Activated T-helper 1 cell treated with anti-CD3 and anti-CD28 coated beads, Interleukin-2, amount 50 U/mL, for 16 hours (primary cell): ENCODE data around the gene MTA3.

Source experiments
- DNase-seq, 2 donors: peaks; one replicate each; pipeline ENCODE4 v3.0.0-alpha.2; 2020; ENCODE audit warnings: low read depth in 1 of 2, low spot score in 1 of 2

The MTA3 gene

DNA sequence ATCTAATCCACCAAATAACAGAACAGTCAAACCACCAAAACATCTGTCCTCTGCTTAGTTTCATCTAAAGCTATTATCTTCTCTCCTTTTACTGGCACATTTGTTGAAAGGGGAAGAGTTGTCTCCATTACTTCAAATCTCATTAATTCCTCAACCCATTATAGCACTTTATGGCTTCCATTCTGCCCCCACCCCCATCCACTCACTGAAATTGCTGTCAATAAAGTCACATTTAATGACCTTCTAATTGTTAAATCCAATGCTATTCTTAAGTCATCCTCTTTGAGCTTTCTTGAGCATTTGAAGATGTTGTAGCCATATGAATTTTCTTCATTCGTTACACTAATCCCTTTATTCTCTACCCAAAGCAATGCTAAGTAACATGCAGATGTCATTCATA lies 190.3 kb downstream of the MTA3 start:
- DNase-seq, result no peak

DNA sequence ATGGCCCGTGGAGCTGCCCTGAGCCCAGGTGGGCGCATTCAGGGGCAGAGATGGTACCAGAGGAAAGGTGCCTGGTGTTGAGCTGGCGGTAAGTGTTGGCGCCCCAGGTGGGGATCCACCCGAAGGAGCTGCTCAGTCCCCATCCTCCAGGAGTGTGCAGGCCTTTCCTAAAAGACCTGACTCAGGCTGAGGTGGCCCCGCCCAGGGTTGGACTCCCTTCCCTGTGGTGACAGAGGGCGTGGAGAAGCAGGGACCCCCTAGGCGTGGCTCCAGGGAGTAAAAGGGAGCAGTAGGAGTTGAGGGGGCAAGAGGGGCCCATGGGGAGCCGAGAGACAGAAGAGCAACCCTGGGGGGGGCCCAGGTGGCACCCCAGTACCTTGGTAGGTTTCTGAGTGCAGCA lies 193.1 kb downstream of the MTA3 start:
- DNase-seq, result no peak

DNA sequence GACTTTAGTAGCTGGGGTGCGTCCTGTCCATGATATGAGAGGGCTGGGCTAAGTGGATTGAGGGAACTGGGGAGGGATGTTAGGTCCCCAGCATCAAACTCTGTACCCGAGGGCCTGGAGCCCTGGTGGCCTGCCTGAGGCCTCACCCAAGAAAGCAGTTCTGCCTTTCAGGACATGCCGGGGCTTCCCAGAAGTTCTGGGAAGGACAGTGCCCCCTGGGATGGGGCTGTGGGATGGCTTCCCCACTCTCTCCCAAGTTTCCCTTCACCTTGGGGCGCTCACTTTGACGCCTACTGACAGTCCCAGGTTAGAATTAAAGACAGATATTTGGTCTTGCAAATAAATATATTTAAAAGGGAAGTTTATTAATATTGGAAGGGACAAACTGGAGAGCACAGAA lies 193.7 kb downstream of the MTA3 start:
- DNase-seq, result no peak

DNA sequence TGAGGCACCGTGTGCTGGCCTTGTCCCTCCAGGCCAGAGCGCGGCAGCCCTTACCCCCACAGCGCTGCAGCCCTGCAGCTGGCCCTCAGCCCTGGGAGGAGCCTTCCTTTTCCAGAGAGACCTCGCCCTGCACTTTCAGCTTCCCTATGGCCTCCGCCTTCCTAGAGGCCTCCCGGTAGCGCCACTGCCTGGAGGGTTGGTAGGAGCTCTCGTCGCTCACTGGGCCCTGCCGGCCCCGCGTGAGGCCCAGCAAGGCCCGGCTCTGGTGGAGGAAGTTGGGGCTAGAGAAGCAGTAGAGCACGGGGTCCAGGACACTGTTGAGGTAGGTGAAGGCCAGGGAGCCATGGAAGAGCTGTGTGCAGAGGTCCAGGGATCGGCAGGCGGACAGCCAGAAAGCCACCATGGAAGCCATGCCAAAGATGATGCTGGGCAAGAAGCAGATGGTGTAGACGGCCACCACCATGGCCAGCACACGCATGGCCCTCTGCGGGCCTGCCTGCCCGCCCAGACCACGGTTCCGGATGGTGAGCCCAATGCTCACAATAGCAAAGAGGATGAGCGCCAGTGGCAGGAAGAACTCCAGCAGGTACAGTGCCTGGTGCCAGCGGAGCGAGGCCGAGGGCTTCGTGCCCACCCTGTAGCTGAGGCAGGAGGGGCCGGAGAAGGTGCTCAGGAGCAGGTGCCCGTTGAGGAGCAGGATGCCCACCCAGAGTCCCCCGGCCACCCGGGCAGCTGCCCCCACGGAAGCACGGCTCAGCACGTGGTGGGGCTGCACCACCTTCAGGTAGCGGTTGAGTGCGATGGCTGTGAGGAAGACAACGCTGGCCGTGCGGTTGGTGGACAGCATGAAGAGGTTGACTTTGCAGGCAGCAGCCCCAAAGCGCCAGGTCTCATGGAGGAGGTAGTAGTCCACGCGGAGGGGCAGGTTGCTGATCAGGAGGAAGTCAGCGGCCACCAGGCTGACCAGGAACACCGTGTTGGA lies 194.7 kb downstream of the MTA3 start:
- DNase-seq, result no peak

DNA sequence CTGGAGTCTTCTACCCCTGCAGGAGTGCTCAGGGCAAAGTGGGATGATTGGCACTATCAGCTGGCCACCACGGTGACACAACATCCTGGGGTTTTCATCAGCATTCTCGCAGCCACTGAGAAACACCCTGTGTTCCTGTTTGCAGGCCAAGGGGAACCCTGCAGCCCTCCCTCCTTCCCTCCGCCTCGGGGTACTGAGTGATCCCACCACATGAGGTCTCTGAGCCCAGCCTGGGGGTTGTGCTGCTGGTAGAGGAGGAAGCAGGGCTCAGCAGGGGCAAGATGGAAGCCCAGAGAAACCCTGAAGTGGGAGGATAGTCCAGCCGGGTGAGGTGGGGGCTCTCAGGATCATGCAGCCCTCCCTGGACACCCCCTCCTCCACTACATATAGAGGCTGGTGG lies 195.7 kb downstream of the MTA3 start, which contains the start of gene OXER1:
TSS of gene OXER1 (minus strand) at position 40 of the 400 bp plus-strand sequence. CDS start 73 bp downstream, outside the sequence.
- no peak for DNase-seq

DNA sequence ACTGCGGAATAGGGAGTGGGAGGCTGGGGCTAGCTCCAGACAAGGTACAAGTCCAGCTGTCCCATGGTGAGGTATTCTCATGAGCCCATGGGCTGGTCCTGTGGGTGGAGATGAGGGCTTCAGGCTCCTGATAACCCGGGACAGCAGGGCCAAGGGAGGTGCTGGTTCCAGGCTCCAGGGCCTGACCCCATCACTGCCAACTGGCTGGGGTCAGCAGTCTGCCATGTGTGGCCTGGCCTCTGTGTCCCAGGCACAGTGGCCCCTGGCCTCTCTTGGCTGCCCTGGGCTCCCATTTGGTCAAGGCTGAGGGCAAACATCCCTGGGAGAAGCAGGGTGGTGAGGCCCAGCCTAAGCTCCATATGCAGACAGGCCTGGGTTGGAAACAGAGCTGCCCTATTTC lies 196.5 kb downstream of the MTA3 start:
- no peak for DNase-seq

DNA sequence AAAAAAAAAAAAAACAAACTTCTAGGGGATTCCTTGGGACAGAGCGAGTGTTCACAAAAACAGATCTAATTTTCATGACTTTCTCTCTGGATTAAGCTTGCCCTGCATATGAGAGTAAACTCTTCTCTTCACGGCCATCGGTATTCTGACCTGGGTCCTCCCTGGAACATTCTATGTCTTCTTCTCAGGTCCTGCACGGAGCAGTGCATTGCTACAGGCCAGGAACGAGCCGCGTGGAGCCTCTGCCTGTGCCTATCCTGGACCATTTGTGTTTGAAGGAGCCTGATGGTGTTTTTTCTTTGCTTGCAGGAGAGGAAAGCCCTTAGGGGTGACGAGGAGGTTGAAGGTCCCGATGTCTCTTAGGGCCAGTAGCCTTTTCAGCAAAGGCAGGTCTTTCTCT lies 197.3 kb downstream of the MTA3 start:
- no peak for DNase-seq

DNA sequence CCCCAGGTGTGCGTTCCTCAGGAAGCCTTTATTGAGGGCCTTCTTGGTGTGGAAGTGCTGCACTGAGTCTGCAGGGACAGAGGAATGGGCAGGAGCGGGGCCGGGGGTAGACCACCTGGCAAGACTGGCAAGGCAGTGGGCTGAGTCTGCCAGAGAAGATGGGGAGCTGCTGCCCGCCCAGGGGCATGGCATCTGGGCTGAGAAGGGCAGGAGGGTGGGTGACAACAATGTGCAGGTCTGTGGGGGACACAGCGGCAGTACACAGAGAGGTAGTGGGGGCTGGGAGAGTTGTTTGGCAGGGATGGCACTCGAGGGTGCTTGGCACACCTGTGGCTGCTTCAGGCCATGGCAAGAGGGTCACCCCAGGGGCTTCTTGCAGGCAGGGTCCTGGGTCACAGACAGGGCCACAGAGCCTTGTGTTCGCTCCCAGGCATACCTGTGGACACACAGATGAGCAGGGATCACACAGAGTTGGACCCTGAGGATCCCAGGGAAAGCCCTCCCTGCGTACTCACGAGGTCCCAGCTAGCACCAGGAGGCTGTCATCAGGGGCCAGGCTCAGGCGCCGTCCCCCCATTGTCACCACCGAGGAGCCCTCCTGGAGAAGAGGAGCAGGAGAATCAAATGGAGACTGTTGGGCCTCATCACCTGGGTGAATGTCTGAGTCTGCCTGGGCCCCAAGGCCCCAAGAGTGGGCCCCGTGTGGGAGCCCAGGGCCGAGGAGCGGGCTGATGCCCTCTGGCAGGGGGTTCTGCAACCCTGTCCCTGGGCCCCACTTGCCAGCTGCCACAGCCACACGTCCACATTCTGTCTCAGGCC lies 198.9 kb downstream of the MTA3 start:
- no peak for DNase-seq

DNA sequence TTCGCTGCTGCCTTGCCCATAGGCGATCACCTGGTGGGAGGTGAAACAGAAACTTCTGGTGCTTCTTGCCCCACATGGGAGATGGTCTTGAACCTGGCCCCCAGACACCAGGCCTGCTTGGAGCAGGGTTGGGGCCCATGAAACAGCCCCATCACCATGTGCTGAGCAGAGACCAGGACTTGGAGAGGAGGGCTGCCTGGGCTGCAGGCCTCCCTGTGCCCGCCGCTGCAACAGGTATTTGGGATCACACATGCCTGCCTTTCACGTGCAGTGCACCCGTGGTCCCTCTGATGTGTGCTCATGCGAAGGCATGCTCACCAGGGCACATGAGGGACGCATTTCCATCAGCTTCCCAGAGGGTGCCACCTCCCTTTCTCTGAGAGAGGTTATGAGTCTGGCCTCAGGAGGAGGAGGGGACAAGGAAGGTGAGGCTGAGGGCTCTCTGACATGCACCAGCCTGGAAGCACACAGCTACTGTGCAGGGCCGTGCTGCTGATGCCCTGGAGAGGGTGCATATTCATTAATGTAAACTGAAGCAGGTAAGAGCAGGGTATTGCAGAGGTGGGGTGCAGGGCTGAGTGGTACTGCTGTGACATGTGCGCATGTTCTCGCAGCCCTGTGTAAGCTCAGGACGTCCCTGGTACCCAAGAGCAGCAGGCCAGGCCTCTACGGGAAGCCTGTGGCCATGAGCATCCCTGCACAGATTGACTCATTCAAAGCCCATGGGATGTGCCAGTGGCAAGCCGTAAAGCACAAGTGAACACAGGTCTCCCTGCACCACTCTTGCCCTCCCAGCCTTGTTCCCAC lies 199.7 kb downstream of the MTA3 start:
- DNase-seq, result no peak

DNA sequence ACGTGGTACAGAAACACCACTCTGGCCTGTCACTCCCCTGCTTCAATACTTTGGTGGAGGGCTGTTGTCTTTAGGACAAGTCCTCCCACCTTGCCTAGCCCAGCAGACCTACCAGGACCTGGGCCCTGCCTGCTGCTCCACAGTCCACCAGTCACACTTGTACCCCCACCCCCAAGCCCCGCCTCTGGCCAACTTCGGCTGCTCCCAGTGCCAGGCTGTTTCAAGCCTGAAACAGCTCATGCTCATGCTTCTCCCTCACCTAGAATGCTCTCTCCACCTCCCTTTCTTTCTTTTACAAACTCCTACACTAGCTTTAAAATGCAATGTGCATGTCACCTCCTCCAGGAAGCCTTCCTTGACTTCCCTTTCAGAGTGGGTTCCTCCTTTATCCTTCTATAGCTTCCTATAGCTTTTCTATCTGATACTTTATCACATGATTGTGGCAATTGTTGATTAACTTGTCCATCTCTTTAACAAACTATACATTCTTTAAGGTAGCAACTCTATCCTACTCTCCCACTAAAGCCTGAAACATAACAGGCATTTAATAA lies 200.3 kb downstream of the MTA3 start:
- DNase-seq, result no peak

DNA sequence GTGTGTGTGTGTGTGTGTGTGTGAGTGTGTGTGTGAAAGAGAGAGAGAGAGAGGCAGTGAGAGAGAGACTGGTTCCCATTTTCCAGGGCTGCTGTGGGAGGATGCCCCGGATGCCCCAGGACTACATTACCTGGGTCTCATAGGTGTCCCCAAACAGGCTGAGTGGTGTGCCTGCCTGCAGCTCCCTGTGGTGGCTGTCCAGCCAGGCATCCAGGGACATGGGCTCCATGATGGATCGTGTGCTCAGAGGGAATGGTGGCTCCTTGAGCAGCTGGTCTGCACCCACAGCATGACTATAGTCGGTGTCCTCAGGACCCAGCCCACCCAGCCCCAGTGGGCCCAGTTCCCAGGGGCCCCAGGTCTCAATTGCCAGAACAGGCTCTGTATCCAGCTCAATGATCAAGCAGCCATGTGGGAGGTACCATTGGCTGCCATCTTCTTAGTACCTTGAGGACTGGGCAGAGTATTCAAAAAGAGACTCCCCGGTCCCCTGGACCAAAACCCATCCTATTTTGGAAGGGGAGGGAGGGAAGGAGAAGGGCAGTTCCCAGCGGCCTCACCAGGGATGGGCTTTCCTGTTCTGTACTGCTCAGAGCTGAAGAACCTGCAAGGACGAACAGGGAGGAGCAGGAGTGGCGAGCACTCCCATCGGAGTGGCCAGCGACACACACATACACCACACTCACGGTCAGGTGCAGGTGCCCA lies 201.3 kb downstream of the MTA3 start:
- no peak for DNase-seq

DNA sequence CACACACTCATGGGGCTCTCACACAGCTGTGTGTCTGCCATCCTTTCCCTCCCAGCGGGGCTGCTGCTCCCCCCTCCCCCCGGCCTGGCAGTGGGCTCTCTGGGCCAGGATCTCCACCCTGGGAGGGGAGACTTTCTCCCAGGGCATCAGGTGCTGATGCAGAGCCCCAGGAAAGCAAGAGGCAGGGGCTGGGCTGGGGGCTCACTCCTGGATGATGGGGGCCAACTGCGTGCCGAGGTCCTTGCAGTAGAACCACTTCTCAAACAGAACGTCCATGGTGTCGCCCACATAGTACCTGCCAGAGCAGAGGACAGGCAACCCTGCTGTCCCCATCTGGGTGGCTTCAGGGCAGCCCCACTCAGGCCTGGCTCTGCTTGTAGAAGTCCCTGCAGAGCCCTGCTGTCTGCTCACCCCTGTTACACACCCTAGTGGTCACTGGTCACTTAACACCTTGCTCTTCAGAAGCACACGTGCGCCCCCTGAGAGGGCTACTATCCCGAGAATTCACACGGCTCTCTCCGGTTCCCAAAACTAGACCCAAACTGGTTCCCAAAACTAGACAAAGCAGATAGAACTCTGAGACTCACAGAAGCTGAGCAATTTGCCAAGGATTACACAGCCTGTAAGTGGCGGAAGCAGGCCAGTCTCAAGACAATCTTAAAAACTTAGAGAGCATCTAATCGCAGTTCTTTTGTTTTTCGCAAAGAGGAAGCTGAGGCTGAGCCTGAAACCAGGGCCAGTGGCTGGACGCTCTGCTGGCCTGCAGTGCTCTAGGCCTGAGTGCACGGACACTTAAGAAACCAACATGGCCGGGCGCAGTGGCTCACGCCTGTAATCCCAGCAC lies 202.1 kb downstream of the MTA3 start:
- no peak for DNase-seq

DNA sequence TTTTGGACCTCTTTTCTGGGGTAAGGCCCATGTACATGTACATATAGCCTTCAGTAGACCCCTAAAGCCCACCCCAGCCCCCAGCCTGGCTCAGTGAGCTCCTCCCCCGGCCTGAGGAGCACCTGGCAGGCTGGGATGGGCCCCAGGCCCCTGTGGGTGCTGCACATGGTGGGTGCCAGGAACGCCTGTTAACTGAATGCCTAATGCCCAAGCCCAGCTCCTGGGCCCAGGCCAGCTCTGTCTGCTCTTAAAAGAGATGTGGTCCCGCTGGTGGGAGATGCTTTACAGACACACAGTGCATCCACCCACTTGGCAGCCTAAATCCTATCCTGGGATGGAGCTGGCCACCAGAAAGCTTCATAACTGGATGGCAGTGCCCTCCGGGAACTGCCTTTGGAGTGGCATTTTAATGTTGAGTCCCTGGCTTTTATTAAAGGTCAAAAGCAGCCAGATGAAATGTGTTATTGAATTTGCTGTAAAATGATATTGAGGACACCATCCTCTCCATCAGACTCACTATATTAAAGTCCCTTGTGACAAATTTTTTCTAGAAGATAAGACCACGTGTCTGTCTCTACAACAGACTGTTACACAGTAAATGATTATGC lies 203.2 kb downstream of the MTA3 start:
- no peak for DNase-seq

DNA sequence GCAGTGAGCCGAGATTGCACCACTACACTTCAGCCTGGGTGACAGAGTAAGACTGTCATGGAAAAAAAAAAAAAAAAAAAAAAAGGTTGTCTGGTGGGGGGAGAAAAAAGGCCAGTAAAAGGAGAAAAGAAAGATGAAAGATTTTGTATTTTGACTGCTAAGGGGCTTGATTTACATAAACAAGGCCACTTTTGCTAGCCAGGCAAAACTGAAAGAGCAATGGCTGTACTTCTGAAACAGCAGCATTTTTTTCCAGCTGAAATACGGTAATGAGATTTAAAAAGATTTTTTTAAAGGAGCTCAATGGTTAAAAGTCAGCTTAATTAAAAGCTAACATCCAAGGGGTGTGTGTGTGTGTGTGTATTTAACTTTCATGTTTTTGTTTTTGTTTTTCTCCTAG lies 206.8 kb downstream of the MTA3 start:
- no peak for DNase-seq

DNA sequence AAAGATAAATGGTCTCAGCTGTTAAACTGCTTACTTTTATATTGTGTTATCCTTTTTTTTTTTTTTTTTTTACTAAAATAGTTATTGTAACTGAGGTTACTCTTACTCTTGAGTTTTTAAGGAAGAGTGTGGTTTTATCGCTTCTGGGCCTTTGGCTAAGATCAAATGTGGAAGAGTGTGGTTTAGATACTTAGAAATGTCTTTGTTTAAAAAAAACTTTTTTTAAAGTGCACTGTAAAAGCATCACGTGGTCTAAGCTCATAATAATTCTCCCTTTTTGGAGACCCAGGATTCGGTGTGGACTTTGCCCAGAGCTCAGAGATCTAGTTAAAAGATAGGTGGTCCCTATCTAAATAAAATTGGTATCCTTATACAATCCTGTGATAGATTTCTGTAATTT lies 207.4 kb downstream of the MTA3 start:
- no peak for DNase-seq

DNA sequence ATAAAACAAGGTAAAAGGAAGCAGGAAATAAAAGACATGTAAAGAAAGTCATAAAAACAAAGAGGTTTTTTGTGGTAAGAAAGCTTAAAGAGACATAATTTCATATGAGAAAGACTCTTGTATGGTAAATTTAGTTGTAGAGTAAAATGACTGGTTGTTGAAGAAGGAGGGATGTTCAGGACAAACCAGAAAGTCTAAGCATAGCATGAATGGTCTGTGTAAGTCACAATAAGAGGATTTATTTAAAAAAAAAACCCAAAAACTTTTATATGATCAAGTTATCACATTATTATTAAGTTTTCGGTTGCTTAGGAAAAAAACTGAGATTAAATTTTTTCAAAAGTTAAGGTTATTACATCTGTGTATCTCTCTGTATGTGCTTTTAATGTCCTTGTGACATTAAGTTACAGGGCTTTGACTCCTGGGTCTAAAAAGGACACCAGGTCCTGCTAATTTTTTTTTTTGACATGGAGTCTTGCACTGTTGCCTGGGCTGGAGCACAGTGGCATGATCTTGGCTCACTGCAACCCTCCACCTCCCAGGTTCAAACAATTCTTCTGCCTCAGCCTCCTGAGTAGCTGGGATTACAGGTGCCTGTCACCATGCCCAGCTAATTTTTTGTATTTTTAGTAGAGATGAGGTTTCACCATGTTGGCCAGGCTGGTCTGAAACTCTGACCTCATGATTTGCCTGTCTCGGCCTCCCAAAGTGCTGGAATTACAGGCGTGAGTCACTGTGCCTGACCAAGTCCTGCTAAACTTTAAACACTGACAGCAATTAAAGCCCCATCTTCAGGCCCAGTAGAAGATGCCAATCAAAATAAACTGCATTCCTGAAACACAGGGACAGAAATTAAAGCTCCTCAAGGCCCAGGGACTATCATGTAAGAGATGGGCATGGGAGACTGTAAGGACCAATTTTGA lies 209.7 kb downstream of the MTA3 start:
- no peak for DNase-seq

DNA sequence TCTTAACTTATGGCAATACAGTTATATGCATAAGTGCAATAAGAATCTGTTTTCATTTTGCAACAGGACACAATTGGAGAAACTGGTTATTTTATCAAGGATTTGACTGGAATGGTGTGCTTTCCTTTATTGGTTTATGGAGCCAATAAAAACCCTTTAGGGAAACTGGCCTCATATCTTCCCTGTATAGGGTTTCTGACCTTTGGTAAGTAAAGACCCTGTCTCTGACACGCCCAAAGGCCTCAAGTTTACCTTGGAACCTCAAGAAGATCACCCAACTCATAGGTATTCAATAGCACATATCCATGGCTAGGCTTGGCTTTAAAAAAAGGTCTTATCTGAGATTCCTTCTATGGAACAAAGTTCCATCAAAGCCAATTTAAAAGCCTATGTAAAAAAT lies 212.7 kb downstream of the MTA3 start:
- no peak for DNase-seq

DNA sequence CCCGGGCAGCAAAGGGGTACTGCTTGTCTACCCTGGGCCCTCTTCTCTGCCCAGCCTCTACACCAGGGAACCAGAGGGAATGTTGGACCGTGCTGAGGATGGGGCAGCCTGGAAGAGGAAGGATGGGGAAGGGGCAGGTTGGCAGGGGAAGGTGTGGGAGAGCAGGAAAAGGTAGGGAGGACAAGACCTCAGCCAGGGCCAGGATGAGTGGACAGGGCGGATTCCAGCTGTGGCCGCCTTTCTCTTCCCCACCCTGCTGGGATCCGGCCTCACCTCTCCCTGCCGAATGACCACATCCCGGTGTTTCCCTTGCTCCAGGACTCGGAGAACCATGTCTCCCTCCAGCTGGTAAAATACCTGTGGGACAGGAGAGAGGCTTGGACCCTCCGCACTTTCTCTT lies 215.1 kb downstream of the MTA3 start:
- no peak for DNase-seq
